Testis (tissue), 3 donors: ENCODE data around the gene MT1M. TPM values are rescaled to one million over a fixed set of nuclear protein-coding genes. Genes with fewer than 3 reads are reported as not detected.

Experiments
- DNase-seq: peaks from one replicate; pipeline ENCODE4 v3.0.0-alpha.2; 2019
- H3K27ac ChIP-seq, 2 donors: fragments of 200-600 bp; sonication (generic); one replicate each; pipeline ENCODE4 v1.5.1; 2019
- H3K27me3 ChIP-seq: fragments of 200-600 bp; sonication (generic); one replicate; pipeline ENCODE4 v1.5.1; 2019
- H3K36me3 ChIP-seq: fragments of 200-600 bp; sonication (generic); one replicate; pipeline ENCODE4 v1.5.1; 2017; ENCODE audit warnings: low read depth; ENCODE audit errors: missing control alignments
- H3K4me1 ChIP-seq: fragments of 200-600 bp; sonication (generic); one replicate; pipeline ENCODE4 v1.5.1; 2019
- H3K4me3 ChIP-seq, 2 donors: fragments of 200-600 bp; sonication (generic); one replicate each; pipeline ENCODE4 v1.5.1; 2017 to 2019
- H3K9me3 ChIP-seq: fragments of 200-600 bp; sonication (generic); one replicate; pipeline ENCODE4 v1.5.1; 2017
- POLR2A ChIP-seq: fragments of 450-650 bp; IDR thresholded peaks from one replicate; pipeline ENCODE4 v1.6.1; 2017; ENCODE audit warnings: antibody characterized with exemption, mild to moderate bottlenecking, moderate library complexity
- WGBS, 2 donors: methylation state at CpG; one replicate each; pipeline ENCODE4 v1.1.5; 2018; 5-methylcytosine and 5-hydroxymethylcytosine counted together
- intact Hi-C: fragments of 100-400 bp; cut with DNase I; formaldehyde crosslinking; loops from one replicate; pipeline ENCODE4 v1.15.1; 2023; ENCODE audit warnings: low total_unique reads
- polyA plus RNA-seq: library from polyadenylated mRNA; stranded (reverse); fragments of 350-450 nt; fragmentation: Illumina TruSeq; extraction: RNeasy Lipid Tissue Mini Kit (QIAGEN cat#74804); gene quantifications from one replicate; pipeline ENCODE4 v1.2.3, GENCODE V29; 2014; ENCODE audit warnings: low read depth, low replicate concordance; ENCODE audit not compliant: insufficient read depth
- total RNA-seq, 2 donors: library from RNA; depleted of rRNA; stranded (reverse); fragments of >200 nt; gene quantifications; one replicate each; pipeline ENCODE4 v1.2.3, GENCODE V29; 2016
- TF ChIP-seq, protein P1 (sequence below), 3 experiments: fragments of 450-650 bp in 2 of 3; fragments of 200-600 bp in 1 of 3; sonication (generic) in 1 of 3; IDR thresholded peaks; one replicate each; pipeline ENCODE4 v1.5.1; 2016 to 2019; ENCODE audit warnings: antibody characterized with exemption in 3 of 3, mild to moderate bottlenecking in 2 of 3, moderate library complexity in 1 of 3

MT1M gene
- total and polyA plus RNA-seq, 3 donors from 2014 or later, result 2.2 to 3.7 (median 2.6) TPM

DNA sequence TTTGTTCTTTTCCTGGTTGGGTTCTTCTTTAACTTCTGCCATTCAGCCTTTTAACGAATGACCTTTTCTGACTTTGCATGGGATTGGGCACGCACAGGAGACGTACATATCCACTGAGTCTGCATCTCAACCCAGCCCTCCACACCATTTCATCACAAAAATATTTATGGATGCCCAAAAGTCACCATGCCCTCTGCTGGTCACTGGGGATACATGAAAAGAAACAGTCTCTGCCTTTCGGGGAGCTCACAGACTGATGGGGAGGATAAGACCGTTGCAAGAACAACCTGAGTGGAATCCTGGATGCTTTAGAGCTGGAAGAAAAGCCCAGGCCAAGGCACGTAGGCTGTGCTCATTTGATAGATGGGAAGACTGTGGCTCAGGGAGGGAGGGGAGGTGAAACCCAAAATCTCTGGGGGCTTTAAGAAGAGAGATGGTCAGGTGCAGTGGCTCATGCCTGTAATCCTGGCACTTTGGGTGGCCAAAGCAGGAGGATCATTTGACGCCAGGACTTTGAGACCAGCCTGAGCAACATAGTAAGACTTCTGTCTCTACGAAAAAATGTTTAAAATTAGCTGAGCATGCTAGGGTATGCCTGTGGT lies 32.0 kb upstream of the MT1M start:
- intact Hi-C loops, result no loop called here
- Histone ChIP-seq H3K27ac (no peak overlapping the region), H3K4me1 (no peaks in the 10 kb centered on the region), H3K9me3 (no peaks in the 10 kb centered on the region), H3K36me3 (no peaks in the 10 kb centered on the region), H3K27me3 (no peaks in the 10 kb centered on the region), H3K4me3 (no peak overlapping the region)
- WGBS, 2 donors, result 54% methylated on average over 8 of the region's 8 CpGs
- TF ChIP-seq, protein P1, sequence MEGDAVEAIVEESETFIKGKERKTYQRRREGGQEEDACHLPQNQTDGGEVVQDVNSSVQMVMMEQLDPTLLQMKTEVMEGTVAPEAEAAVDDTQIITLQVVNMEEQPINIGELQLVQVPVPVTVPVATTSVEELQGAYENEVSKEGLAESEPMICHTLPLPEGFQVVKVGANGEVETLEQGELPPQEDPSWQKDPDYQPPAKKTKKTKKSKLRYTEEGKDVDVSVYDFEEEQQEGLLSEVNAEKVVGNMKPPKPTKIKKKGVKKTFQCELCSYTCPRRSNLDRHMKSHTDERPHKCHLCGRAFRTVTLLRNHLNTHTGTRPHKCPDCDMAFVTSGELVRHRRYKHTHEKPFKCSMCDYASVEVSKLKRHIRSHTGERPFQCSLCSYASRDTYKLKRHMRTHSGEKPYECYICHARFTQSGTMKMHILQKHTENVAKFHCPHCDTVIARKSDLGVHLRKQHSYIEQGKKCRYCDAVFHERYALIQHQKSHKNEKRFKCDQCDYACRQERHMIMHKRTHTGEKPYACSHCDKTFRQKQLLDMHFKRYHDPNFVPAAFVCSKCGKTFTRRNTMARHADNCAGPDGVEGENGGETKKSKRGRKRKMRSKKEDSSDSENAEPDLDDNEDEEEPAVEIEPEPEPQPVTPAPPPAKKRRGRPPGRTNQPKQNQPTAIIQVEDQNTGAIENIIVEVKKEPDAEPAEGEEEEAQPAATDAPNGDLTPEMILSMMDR (IDR thresholded peaks at IDR 0.05), result peak in 2 of 3 experiments; percentile 64 to 66
- TF ChIP-seq POLR2A, result no peak
- peak; percentile 49 for DNase-seq

DNA sequence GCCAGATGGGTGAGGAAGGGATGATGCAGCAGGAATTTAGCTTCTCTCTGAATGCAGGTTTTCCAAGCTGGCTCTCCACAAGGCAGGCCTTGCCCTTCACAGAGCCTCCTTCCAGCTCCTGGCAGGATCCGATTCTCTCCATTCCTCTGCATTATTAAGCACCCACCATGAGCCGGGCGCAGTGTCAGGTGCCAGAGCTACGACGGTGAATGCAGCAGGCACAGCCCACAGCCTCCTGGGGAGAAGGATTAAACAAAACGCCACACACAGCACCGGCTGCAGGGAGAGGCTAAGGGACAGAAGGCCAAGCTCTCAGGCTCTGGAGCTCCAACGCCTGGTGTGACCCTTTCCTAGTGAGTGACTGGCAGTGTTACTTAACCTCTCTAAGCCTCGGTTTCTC lies 31.1 kb upstream of the MT1M start:
- no peak for DNase-seq
- Histone ChIP-seq H3K27ac (no peak overlapping the region), H3K27me3 (no peaks in the 10 kb centered on the region)

DNA sequence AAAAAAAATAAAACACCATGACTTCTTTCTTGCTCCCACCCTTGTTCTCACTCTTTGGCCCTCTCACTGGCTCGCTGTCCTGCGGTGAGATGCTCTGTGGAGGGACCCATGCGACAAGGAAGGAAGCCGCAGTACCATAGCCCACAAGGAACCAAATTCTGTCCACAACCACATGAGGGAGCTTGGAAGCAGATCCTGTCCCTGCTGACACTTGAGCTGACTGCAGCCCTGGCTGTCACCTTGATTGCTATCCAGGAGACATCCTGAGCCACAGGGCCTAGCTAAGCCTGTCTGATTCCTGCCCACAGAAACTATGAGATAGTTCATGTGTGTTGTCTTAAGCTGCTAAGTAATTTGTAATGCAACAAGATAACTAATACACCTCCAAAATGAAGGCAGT lies 28.9 kb upstream of the MT1M start:
- no peak for TF ChIP-seq POLR2A
- TF ChIP-seq, protein P1 (IDR thresholded peaks at IDR 0.05), result peak in 2 of 3 experiments; percentile 34 to 36
- H3K4me1 ChIP-seq, result peaks cover 19% of the 10 kb centered on the region
- no peaks in the 10 kb centered on the region for H3K36me3 ChIP-seq
- no peak overlapping the region for H3K27ac ChIP-seq
- intact Hi-C loops, result no loop called here
- no peak overlapping the region for H3K4me3 ChIP-seq
- 68 to 82% methylated on average over 4 of the region's 4 CpGs for WGBS, 2 donors
- peak; percentile 63 for DNase-seq
- no peaks in the 10 kb centered on the region for H3K27me3 ChIP-seq
- H3K9me3 ChIP-seq, result no peaks in the 10 kb centered on the region

More for the DNA sequence above, 31.1 kb upstream of the MT1M start:
- intact Hi-C loops, result no loop called here
- Histone ChIP-seq H3K4me3 (no peak overlapping the region), H3K4me1 (no peaks in the 10 kb centered on the region), H3K9me3 (no peaks in the 10 kb centered on the region), H3K36me3 (no peaks in the 10 kb centered on the region)
- TF ChIP-seq, protein P1 (IDR thresholded peaks at IDR 0.05), result no peak
- TF ChIP-seq POLR2A, result no peak
- 68 to 77% methylated on average over 9 of the region's 9 CpGs for WGBS, 2 donors

DNA sequence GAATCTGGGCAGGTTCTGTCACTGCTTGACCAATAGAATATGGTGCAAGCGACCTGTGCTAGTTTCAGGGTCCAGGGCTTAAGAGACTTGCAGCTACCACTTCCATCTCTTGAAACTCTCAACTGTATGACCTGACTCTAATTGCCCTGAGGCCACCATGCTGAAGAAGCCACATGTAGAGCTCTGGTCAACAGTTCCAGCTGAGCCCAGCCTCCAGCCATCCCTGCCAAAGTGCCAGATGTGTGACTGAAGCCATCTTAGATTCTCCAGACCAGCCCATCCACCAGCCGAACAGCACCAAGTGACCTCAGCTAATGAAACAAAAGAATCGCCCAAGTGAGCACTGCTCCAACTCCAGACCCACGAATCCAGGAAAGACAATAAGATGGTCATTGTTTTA lies 27.5 kb upstream of the MT1M start:
- TF ChIP-seq, protein P1 (IDR thresholded peaks at IDR 0.05), result no peak
- TF ChIP-seq POLR2A, result no peak
- WGBS, 2 donors, result 89 to 94% methylated on average over 3 to 4 of the region's 4 CpGs
- no peaks in the 10 kb centered on the region for H3K36me3 ChIP-seq

DNA sequence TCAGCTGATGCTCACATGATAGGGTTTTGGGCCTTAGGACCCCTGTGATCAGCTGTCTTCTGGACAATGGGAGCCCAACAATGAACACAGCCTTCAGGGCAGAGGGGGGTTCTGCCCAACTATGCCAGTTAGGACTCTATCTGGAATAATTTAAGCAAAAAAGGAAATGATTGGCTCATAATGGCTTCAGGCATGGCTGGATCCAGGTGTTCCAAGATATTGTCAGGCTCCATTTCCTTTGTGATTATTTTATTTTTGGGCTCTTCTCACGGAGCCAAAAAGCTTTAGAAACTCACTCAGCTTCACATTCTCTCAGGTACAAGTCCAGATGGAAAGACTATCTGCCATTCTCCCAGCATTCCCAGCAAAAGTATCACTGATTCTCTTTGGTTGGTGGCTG lies 27.0 kb upstream of the MT1M start:
- H3K4me1 ChIP-seq, result peaks cover 37% of the 10 kb centered on the region

More for the DNA sequence above, 27.5 kb upstream of the MT1M start:
- intact Hi-C loops, result no loop called here
- H3K4me1 ChIP-seq, result peaks cover 31% of the 10 kb centered on the region
- DNase-seq, result no peak
- H3K27ac ChIP-seq, result no peak overlapping the region
- no peak overlapping the region for H3K4me3 ChIP-seq
- H3K9me3 ChIP-seq, result no peaks in the 10 kb centered on the region
- H3K27me3 ChIP-seq, result no peaks in the 10 kb centered on the region

More for the DNA sequence above, 27.0 kb upstream of the MT1M start:
- Histone ChIP-seq H3K27ac (peak overlapping the region in 1 of 2 donors; percentile 86), H3K36me3 (no peaks in the 10 kb centered on the region), H3K4me3 (no peak overlapping the region), H3K27me3 (no peaks in the 10 kb centered on the region), H3K9me3 (no peaks in the 10 kb centered on the region)
- no peak for DNase-seq
- intact Hi-C loops, result no loop called here
- TF ChIP-seq, protein P1 (IDR thresholded peaks at IDR 0.05), result no peak
- TF ChIP-seq POLR2A, result no peak
- 62 to 96% methylated on average over 1 of the region's 1 CpG for WGBS, 2 donors
